Activated B cell treated with CpG ODN at 0.5 μM for 24 hours (primary cell): Measurements from ENCODE around the gene SSTR4. TPM values are rescaled to one million over a fixed set of nuclear protein-coding genes. Genes with fewer than 3 reads are reported as not detected.

ENCODE experiments used
- ATAC-seq: fragments of 200-7000 bp; cut with Tn5 transposase; one replicate; pipeline ENCODE4 v1.10.0; 2021; ENCODE audit warnings: low read depth, mild to moderate bottlenecking, moderate library complexity
- CTCF ChIA-PET: fragments of 350-600 bp; sonication (Branson Sonifier 250); formaldehyde crosslinking; loops from one replicate; lab custom pipeline; 2021; ENCODE audit warnings: antibody characterized with exemption; lab: Charles Lee
- POLR2A ChIA-PET: fragments of 350-600 bp; sonication (Branson Sonifier 250); formaldehyde crosslinking; loops from one replicate; lab custom pipeline; 2021; ENCODE audit warnings: antibody characterized with exemption; lab: Charles Lee
- DNase-seq: peaks from one replicate; pipeline ENCODE4 v3.0.0; 2022
- H3K27ac Mint-ChIP-seq: one replicate; pipeline ENCODE4 v1.8.0; 2020; ENCODE audit warnings: mixed read lengths
- H3K27me3 Mint-ChIP-seq: one replicate; pipeline ENCODE4 v1.8.0; 2021; ENCODE audit warnings: mixed read lengths
- H3K36me3 Mint-ChIP-seq: one replicate; pipeline ENCODE4 v1.8.0; 2021; ENCODE audit warnings: low read depth, mixed read lengths
- H3K4me1 Mint-ChIP-seq: one replicate; pipeline ENCODE4 v1.8.0; 2021; ENCODE audit warnings: mixed read lengths
- H3K4me3 Mint-ChIP-seq: one replicate; pipeline ENCODE4 v1.8.0; 2020; ENCODE audit warnings: mild to moderate bottlenecking, mixed read lengths
- H3K9me3 Mint-ChIP-seq: one replicate; pipeline ENCODE4 v1.8.0; 2020; ENCODE audit warnings: mixed read lengths
- intact Hi-C: fragments of 100-400 bp; cut with micrococcal nuclease; formaldehyde crosslinking; loops from one replicate; pipeline ENCODE4 v1.15.1; 2024
- total RNA-seq: library from RNA; stranded (reverse); gene quantifications from 2 replicates; pipeline ENCODE4 v1.2.3, GENCODE V29; 2022
- TF ChIP-seq, protein P1 (sequence below): fragments of 200-600 bp; IDR thresholded peaks from one replicate; pipeline ENCODE4 v1.8.0; 2022; ENCODE audit warnings: antibody characterized with exemption, mild to moderate bottlenecking

SSTR4 gene
- total RNA-seq, 1 donor from 2014 or later: not detected

DNA sequence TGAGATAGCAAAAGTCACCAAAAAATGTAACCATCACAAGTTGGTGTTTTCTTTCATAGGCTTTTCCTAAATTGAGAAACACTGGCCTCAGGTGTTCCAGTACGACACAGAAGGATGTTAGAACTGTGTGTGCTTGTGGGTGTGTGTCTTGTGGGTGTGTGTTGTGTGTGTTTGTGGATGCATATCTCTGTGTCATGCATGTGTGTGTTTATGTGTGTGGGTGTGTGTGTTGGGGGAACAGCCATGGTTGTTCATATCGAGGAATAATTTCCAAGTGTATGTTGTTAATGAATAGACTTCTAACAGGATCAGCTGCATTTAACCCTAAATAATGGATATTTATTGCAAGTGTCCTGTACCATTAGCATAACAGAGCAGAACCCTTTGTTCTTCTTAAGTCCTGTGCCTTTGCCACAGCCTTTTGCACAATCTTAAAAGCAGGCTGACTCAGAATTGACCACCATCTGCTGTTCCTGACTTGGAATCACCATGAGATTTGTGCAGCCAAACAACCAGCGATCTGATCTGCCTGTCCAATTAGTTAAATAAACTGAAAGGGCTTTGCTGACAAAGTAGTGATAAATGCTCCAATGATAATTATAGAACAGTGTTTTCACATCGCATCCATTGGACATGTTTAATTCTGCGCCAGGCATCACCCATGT lies 43.4 kb downstream of the SSTR4 start:
- POLR2A ChIA-PET: no interaction called here
- Mint-ChIP-seq H3K36me3 (no peaks in the 10 kb centered on the region), H3K27me3 (no peaks in the 10 kb centered on the region), H3K27ac (no peak overlapping the region), H3K4me3 (no peak overlapping the region), H3K9me3 (no peaks in the 10 kb centered on the region), H3K4me1 (no peaks in the 10 kb centered on the region)
- intact Hi-C loops: no loop called here
- ATAC-seq (no peak), DNase-seq (no peak)
- CTCF ChIA-PET: no interaction called here
- TF ChIP-seq, protein P1, sequence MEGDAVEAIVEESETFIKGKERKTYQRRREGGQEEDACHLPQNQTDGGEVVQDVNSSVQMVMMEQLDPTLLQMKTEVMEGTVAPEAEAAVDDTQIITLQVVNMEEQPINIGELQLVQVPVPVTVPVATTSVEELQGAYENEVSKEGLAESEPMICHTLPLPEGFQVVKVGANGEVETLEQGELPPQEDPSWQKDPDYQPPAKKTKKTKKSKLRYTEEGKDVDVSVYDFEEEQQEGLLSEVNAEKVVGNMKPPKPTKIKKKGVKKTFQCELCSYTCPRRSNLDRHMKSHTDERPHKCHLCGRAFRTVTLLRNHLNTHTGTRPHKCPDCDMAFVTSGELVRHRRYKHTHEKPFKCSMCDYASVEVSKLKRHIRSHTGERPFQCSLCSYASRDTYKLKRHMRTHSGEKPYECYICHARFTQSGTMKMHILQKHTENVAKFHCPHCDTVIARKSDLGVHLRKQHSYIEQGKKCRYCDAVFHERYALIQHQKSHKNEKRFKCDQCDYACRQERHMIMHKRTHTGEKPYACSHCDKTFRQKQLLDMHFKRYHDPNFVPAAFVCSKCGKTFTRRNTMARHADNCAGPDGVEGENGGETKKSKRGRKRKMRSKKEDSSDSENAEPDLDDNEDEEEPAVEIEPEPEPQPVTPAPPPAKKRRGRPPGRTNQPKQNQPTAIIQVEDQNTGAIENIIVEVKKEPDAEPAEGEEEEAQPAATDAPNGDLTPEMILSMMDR: no peak

GRCh38 chr20:23079016-23079351 lies 43.9 kb downstream of the SSTR4 start:
- no peaks in the 10 kb centered on the region for H3K36me3 Mint-ChIP-seq
- CTCF ChIA-PET: no interaction called here
- POLR2A ChIA-PET: no interaction called here
- no peak overlapping the region for H3K27ac Mint-ChIP-seq
- TF ChIP-seq, protein P1: no peak
- DNase-seq: no peak
- intact Hi-C loops: no loop called here
- ATAC-seq: no peak
- no peaks in the 10 kb centered on the region for H3K9me3 Mint-ChIP-seq
- H3K4me1 Mint-ChIP-seq: no peaks in the 10 kb centered on the region
- H3K4me3 Mint-ChIP-seq: no peak overlapping the region
- no peaks in the 10 kb centered on the region for H3K27me3 Mint-ChIP-seq

DNA sequence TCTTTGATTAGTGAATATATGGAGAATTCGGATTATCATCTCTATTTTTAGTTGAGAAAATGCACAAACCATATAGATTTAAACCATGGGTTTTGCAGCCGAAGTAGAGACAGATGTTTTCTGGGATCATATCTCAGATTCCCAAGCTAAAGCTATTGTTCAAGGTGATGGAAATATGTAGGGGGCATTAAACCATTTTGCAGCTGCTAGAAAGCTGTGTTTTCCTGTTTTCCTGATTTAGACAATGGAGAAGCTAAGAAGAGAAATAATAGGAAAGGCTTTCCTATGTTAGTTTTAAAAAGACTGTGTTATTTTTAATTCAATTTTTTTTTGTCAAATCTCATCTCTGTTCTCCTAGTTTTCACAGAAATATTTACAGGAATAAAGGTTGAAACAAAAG lies 44.8 kb downstream of the SSTR4 start:
- Mint-ChIP-seq H3K27ac (no peak overlapping the region), H3K4me1 (no peaks in the 10 kb centered on the region), H3K36me3 (no peaks in the 10 kb centered on the region), H3K27me3 (no peaks in the 10 kb centered on the region), H3K4me3 (no peak overlapping the region), H3K9me3 (no peaks in the 10 kb centered on the region)
- ChIA-PET POLR2A (no interaction called here), CTCF (no interaction called here)
- TF ChIP-seq, protein P1: no peak
- no peak for ATAC-seq
- intact Hi-C loops: no loop called here
- DNase-seq: no peak

- Mint-ChIP-seq H3K27me3 (no peaks in the 10 kb centered on the region), H3K9me3 (no peaks in the 10 kb centered on the region), H3K4me1 (no peaks in the 10 kb centered on the region), H3K27ac (no peak overlapping the region), H3K36me3 (no peaks in the 10 kb centered on the region), H3K4me3 (no peak overlapping the region)
- CTCF ChIA-PET: no interaction called here
- POLR2A ChIA-PET: no interaction called here
- TF ChIP-seq, protein P1: no peak
- intact Hi-C loops: no loop called here
- ATAC-seq: no peak
- no peak for DNase-seq
Observed at GRCh38 chr20:23080521-23080920, 45.4 kb downstream of the SSTR4 start.

DNA sequence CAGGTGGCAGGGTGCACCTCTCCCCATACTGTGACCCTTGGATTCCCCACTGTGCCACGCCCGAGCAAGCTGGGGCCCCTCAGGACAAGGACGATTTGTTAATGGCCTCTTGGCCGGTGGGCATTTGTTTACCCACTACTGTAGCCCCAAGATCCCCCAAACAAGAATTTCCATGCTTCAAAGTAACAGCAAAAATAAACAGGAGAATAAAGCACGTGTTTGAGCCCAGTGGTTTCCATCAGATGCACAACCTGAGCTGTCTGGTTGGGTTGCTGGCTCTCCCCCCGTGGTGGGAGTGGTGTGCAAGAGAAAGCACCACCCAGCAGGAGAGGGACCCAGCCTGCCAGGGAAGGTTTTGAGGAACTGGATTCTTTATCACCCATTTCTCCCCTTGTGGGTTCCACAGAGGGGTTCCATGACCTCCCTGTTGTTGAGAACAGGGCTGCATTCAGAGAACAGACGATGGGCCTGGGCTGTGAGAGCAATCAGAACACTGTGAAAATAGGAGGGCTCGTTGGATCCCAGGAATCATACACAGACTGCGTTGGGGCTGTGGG lies 46.2 kb downstream of the SSTR4 start:
- ChIA-PET CTCF (no interaction called here), POLR2A (no interaction called here)
- H3K27me3 Mint-ChIP-seq: no peaks in the 10 kb centered on the region
- no peak overlapping the region for H3K4me3 Mint-ChIP-seq
- TF ChIP-seq, protein P1: no peak
- H3K9me3 Mint-ChIP-seq: no peaks in the 10 kb centered on the region
- H3K4me1 Mint-ChIP-seq: no peaks in the 10 kb centered on the region
- intact Hi-C loops: no loop called here
- no peak overlapping the region for H3K27ac Mint-ChIP-seq
- ATAC-seq (no peak), DNase-seq (no peak)
- no peaks in the 10 kb centered on the region for H3K36me3 Mint-ChIP-seq
